GM18502 (cell line): ENCODE measurements around the gene MCF2L.
"Not testable (repeated sequence)": the region's sequence is repeated elsewhere in the genome, so short reads cannot be mapped to it uniquely, and the experiment has no call there.

Experiments
- ATAC-seq: cut with Tn5 transposase; IDR thresholded peaks from one replicate; pipeline ENCODE4 v1.9.1; 2021; ENCODE audit warnings: mild to moderate bottlenecking; ENCODE audit not compliant: unreplicated experiment, poor library complexity

Gene MCF2L

GRCh38 chr13:113045251-113046127, 76.5 kb downstream of the MCF2L start:
- ATAC-seq = no peak

GRCh38 chr13:113046128-113046882, 77.3 kb downstream of the MCF2L start:
- no peak for ATAC-seq

- no peak for ATAC-seq
Measured at GRCh38 chr13:113046883-113047244, 77.8 kb downstream of the MCF2L start.

GRCh38 chr13:113047587-113047986, 78.6 kb downstream of the MCF2L start:
- ATAC-seq = no peak

DNA sequence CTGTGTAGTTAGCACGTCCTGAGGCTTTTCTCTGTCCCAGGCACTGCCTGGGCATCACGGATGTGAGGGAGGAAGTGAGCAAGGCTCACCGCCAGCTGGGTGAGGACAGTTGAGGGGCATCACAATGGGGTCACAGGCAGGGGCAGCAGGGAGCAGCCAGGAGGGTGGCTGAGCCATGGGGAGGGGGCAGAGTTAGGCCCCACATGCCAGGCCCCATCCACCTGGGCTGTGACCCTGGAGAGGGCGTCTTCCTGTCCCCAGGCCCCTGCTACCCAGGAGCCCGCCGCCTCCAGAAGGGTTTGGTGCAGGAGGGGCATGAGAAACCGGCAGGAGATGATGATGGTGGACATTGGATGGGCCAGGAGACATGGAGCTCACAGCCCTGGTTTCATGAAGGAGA, 79.8 kb downstream of the MCF2L start:
- ATAC-seq = no peak

GRCh38 chr13:113049521-113049941, 80.5 kb downstream of the MCF2L start:
- no peak for ATAC-seq

GRCh38 chr13:113049981-113050380, 81.0 kb downstream of the MCF2L start:
- no peak for ATAC-seq

GRCh38 chr13:113050734-113051431, 81.9 kb downstream of the MCF2L start:
- no peak for ATAC-seq

- no peak for ATAC-seq
Measured at GRCh38 chr13:113051641-113052040, 82.6 kb downstream of the MCF2L start.

DNA sequence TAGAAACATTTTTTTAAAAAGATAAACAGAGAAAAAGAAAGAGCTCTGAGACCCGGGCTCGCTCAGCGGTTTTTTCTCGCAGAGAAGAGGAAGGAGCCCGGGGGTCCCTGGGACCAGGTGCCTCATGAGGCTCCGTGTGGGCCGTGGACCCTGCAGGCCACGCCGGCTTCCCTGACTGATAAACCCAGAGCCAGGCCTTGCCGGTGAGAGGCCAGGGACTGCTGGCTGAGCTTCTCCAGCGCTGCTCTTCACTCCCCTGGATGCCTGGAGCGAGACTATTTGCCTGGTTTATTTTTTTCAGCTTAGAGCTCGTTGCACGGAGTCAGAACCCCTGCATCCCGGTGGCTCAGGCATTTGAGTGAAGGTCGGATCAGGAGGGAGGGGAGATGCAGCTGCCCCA, 83.2 kb downstream of the MCF2L start:
- no peak for ATAC-seq

DNA sequence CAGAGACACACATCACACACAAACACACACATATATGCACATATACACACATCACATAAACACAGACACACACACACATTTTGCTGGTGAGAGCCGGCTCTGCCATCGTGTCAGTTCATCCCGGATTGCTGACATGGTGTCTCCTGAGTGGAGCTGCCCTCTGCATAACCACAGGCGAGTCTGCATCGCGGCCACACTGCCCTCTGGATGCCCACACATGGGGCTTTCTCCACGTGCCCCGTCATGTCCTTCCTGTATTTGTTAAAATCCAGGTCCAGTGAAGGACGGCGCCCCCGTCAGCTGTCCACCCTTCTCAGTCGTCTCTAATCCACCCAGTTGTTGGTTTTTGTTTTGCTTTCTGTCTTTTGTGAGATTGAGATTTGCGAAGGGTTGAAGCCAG, 84.0 kb downstream of the MCF2L start:
- ATAC-seq = no peak

DNA sequence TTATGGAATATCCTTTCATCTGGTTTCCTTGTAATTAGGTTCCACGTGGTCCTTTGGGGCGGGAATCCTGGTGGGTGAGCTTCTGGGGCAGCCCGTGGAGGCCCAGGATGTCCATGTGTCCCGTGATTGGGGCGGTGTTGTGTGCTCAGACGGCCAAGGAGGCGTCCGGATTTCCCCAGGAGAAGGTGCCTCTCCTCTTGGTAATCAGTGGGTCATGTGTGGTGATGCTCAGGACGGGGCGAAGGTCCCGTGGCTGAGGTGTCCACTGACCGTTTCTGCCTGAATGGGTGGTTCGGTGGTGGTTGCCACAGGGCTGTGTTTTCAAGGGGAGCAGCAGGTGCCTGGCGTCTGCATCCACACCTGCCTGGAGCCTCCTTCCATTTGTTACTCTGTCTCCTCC, 84.4 kb downstream of the MCF2L start:
- ATAC-seq = no peak

GRCh38 chr13:113053801-113054604, 85.0 kb downstream of the MCF2L start:
- no peak for ATAC-seq

GRCh38 chr13:113057084-113057483, 88.1 kb downstream of the MCF2L start:
- no peak for ATAC-seq

DNA sequence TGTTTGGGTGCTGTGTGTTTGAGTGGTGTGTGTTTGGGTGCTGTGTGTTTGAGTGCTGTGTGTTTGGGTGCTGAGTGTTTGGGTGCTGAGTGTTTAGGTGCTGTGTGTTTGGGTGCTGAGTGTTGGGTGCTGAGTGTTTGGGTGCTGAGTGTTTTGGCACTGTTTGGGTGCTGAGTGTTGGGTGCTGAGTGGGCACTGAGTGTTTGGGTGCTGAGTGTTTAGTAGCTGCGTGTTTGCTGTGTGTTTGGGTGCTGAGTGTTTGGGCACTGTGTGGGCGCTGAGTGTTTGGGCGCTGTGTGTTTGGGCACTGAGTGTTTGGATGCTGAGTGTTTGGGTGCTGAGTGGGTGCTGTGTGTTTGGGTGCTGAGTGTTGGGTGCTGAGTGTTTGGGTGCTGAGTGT, 88.5 kb downstream of the MCF2L start:
- ATAC-seq = not testable (repeated sequence)

DNA sequence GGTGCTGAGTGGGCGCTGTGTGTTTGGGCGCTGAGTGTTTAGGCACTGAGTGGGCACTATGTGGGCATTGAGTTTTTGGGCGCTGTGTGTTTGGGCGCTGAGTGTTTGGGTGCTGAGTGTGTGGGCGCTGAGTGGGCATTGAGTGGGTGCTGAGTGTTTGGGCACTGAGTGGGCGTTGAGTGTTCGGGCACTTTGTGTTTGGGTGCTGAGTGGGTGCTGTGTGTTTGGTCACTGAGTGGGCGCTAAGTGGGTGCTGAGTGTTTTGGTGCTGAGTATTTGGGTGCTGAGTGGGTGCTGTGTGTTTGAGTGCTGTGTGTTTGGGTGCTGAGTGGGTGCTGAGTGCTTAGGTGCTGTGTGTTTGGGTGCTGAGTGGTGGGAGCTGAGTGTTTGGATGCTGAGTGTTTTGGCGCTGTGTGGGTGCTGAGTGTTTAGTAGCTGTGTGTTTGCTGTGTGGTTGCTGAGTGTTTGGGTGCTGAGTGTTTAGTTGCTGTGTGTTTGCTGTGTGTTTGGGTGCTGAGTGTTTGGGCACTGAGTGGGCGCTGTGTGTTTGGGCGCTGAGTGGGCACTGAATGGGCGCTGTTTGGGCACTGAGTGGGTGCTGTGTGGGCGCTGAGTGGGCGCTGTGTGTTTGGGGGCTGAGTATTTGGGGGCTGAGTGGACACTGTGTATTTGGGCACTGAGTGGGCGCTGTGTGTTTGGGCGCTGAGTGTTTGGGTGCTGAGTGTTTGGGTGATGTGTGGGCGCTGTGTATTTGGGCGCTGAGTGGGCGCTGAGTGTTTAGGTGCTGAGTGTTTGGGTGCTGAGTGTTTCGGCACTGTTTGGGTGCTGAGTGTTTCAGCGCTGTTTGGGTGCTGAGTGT, 89.3 kb downstream of the MCF2L start:
- ATAC-seq = no peak

- ATAC-seq = no peak
Measured at GRCh38 chr13:113058988-113059850, 90.2 kb downstream of the MCF2L start.

DNA sequence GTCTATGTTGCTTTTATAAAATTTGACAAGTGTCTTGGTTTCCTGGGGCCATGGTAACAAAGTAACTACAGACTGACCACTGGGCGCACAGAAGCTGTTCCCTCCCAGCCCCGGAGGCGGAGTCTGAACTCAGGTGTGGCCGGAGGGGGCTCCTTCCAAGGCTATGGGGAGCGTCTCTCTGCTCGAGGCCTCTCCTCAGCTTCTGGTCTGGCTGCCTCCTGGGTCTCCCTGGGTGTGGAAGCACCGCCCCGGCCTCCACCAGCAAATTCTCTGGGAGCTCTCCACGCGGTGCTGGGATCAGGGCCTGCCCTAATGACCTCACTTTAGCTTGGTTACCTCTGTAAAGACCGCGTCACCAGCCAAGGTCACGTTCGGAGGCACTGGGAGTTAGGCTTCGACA, 90.9 kb downstream of the MCF2L start:
- ATAC-seq = no peak
